HEK293 (cell line): ENCODE results near the gene CD44.

Experiments used
- CTCF ChIA-PET: fragments of 350-600 bp; formaldehyde crosslinking; extraction: SDS; loops from one replicate; lab custom pipeline; 2021; ENCODE audit warnings: antibody characterized with exemption; lab: Yijun Ruan, JAX
- POLR2A ChIA-PET: fragments of 300-600 bp; formaldehyde crosslinking; extraction: SDS; loops from one replicate; lab custom pipeline; 2020; ENCODE audit warnings: antibody characterized with exemption, inconsistent platforms; lab: Yijun Ruan, JAX
- H3K27ac ChIP-seq: fragments of 200-500 bp; sonication (Bioruptor generic); 2 replicates; pipeline ENCODE4 v1.5.1; 2014; ENCODE audit warnings: low read depth, low read length, control low read depth, inconsistent platforms; ENCODE audit errors: extremely low read depth
- H3K36me3 ChIP-seq, 2 experiments: fragments of 200-500 bp in 1 of 2; sonication (Bioruptor generic) in 1 of 2; 1 replicate in 1 of 2; 2 replicates in 1 of 2; pipeline ENCODE4 v1.5.1; 2014 to 2017; ENCODE audit warnings: inconsistent platforms in 2 of 2, low read length in 2 of 2; ENCODE audit not compliant: control insufficient read depth in 2 of 2, insufficient read depth in 1 of 2
- H3K4me1 ChIP-seq: fragments of 200-500 bp; sonication (Bioruptor generic); 2 replicates; pipeline ENCODE4 v1.5.1; 2014; ENCODE audit warnings: mild to moderate bottlenecking, low read length, inconsistent platforms; ENCODE audit not compliant: control insufficient read depth, insufficient read depth
- H3K4me3 ChIP-seq: 2 replicates; pipeline ENCODE4 v1.5.1; 2011; ENCODE audit warnings: low read depth, mild to moderate bottlenecking, control low read depth, low read length, moderate library complexity
- H3K9me3 ChIP-seq: fragments of 200-500 bp; sonication (Bioruptor generic); 2 replicates; pipeline ENCODE4 v1.5.1; 2014; ENCODE audit warnings: low read depth, low read length, inconsistent platforms; ENCODE audit not compliant: control insufficient read depth, insufficient read depth
- HOXA7 ChIP-seq: sonication (generic); formaldehyde crosslinking; IDR thresholded peaks from 2 replicates; pipeline ENCODE4 v1.8.1; 2022; ENCODE audit warnings: missing genetic modification reagents, borderline replicate concordance
- IKZF3 ChIP-seq: fragments of 450-650 bp; IDR thresholded peaks from 2 replicates; pipeline ENCODE4 v1.5.0; 2018; ENCODE audit warnings: missing biosample characterization, mild to moderate bottlenecking, missing genetic modification characterization, moderate library complexity
- PBX3 ChIP-seq: sonication (generic); formaldehyde crosslinking; IDR thresholded peaks from 2 replicates; pipeline ENCODE4 v1.8.1; 2022; ENCODE audit warnings: mild to moderate bottlenecking, moderate library complexity, missing genetic modification reagents
- PRDM2 ChIP-seq: fragments of 450-650 bp; formaldehyde crosslinking; IDR thresholded peaks from 2 replicates; pipeline ENCODE4 v1.5.1; 2016; ENCODE audit warnings: missing biosample characterization, missing genetic modification characterization, borderline replicate concordance
- ZNF10 ChIP-seq: fragments of 450-650 bp; formaldehyde crosslinking; IDR thresholded peaks from 2 replicates; pipeline ENCODE4 v1.5.1; 2017; ENCODE audit warnings: missing biosample characterization, missing genetic modification characterization
- ZNF16 ChIP-seq: fragments of 450-650 bp; formaldehyde crosslinking; IDR thresholded peaks from 2 replicates; pipeline ENCODE4 v1.5.1; 2016; ENCODE audit warnings: low read depth, missing biosample characterization, missing genetic modification characterization
- ZNF223 ChIP-seq: fragments of 450-650 bp; formaldehyde crosslinking; IDR thresholded peaks from 2 replicates; pipeline ENCODE4 v1.5.1; 2016; ENCODE audit warnings: missing biosample characterization, missing genetic modification characterization
- ZNF354C ChIP-seq: fragments of 450-650 bp; formaldehyde crosslinking; IDR thresholded peaks from 2 replicates; pipeline ENCODE4 v1.5.1; 2016; ENCODE audit warnings: missing biosample characterization, missing genetic modification characterization, low read depth, borderline replicate concordance
- ZNF394 ChIP-seq: fragments of 450-650 bp; formaldehyde crosslinking; IDR thresholded peaks from 2 replicates; pipeline ENCODE4 v1.5.1; 2016; ENCODE audit warnings: missing biosample characterization, missing genetic modification characterization, mild to moderate bottlenecking, moderate library complexity, borderline replicate concordance
- ZNF416 ChIP-seq: fragments of 450-650 bp; formaldehyde crosslinking; IDR thresholded peaks from 2 replicates; pipeline ENCODE4 v1.5.1; 2016; ENCODE audit warnings: missing biosample characterization, missing genetic modification characterization
- ZNF561 ChIP-seq: fragments of 450-650 bp; IDR thresholded peaks from 2 replicates; pipeline ENCODE4 v1.5.1; 2018; ENCODE audit warnings: missing biosample characterization, missing genetic modification characterization, borderline replicate concordance
- ZNF596 ChIP-seq: fragments of 450-650 bp; IDR thresholded peaks from 2 replicates; pipeline ENCODE4 v1.5.0; 2018; ENCODE audit warnings: missing biosample characterization, mild to moderate bottlenecking, missing genetic modification characterization, moderate library complexity
- ZNF624 ChIP-seq: fragments of 450-650 bp; formaldehyde crosslinking; IDR thresholded peaks from 2 replicates; pipeline ENCODE4 v1.5.1; 2017; ENCODE audit warnings: missing biosample characterization, missing genetic modification characterization
- ZNF76 ChIP-seq: fragments of 450-650 bp; formaldehyde crosslinking; IDR thresholded peaks from 2 replicates; pipeline ENCODE4; 2016; ENCODE audit warnings: low read depth, missing biosample characterization, missing genetic modification characterization, borderline replicate concordance
- ZNF830 ChIP-seq: fragments of 450-650 bp; IDR thresholded peaks from 2 replicates; pipeline ENCODE4 v1.5.0; 2018; ENCODE audit warnings: missing biosample characterization, missing genetic modification characterization, low read depth, mild to moderate bottlenecking, moderate library complexity
- ZSCAN4 ChIP-seq: fragments of 450-650 bp; formaldehyde crosslinking; IDR thresholded peaks from 2 replicates; pipeline ENCODE4 v1.5.1; 2017; ENCODE audit warnings: missing biosample characterization, missing genetic modification characterization

Gene CD44

GRCh38 chr11:35098855-35099254, 40.1 kb upstream of the CD44 start:
- CTCF ChIA-PET, result no interaction called here
- TF ChIP-seq ZNF354C (tag by site-specific recombination) (no peak), ZNF223 (no peak), PRDM2 (tag by site-specific recombination) (no peak), ZNF10 (tag by site-specific recombination) (no peak), ZNF561 (tag by site-specific recombination) (no peak), ZNF830 (no peak), ZSCAN4 (no peak), ZNF394 (tag by site-specific recombination) (no peak), PBX3 (CRISPR knock-in tag) (no peak), ZNF596 (no peak)
- H3K4me1 ChIP-seq, result no peaks in the 10 kb centered on the region
- H3K4me3 ChIP-seq, result no peak overlapping the region
- POLR2A ChIA-PET, result no interaction called here
- no peaks in the 10 kb centered on the region for H3K9me3 ChIP-seq
- H3K27ac ChIP-seq, result no peak overlapping the region
- no peaks in the 10 kb centered on the region for H3K36me3 ChIP-seq

- Histone ChIP-seq H3K36me3 (no peaks in the 10 kb centered on the region), H3K4me1 (no peaks in the 10 kb centered on the region), H3K9me3 (no peaks in the 10 kb centered on the region), H3K4me3 (no peak overlapping the region), H3K27ac (no peak overlapping the region)
- TF ChIP-seq HOXA7 (CRISPR knock-in tag), result no peak
- TF ChIP-seq ZNF16, result no peak
- TF ChIP-seq IKZF3 (tag by site-specific recombination), result no peak
- ChIA-PET CTCF (no interaction called here), POLR2A (no interaction called here)
Measured at GRCh38 chr11:35099278-35100012, 39.5 kb upstream of the CD44 start.

GRCh38 chr11:35100013-35100383, 39.0 kb upstream of the CD44 start:
- H3K27ac ChIP-seq, result no peak overlapping the region
- no peaks in the 10 kb centered on the region for H3K4me1 ChIP-seq
- TF ChIP-seq ZNF416 (no peak), ZNF76 (tag by site-specific recombination) (no peak), ZNF624 (tag by site-specific recombination) (no peak)
- CTCF ChIA-PET, result no interaction called here
- POLR2A ChIA-PET, result no interaction called here
- no peak overlapping the region for H3K4me3 ChIP-seq
- no peaks in the 10 kb centered on the region for H3K9me3 ChIP-seq
- H3K36me3 ChIP-seq, result no peaks in the 10 kb centered on the region
